ENCODE measurements around the gene VPS18. TPM values are rescaled to one million over a fixed set of nuclear protein-coding genes. Genes with fewer than 3 reads are reported as not detected.
A peak's percentile ranks its signal among the peaks of the same experiment; 100 is the strongest.

VPS18 gene
- total and polyA plus RNA-seq, 2 donors (not counting 1 experiment from before 2014, with no cell fraction given): 13.6 to 29.6 TPM

DNA sequence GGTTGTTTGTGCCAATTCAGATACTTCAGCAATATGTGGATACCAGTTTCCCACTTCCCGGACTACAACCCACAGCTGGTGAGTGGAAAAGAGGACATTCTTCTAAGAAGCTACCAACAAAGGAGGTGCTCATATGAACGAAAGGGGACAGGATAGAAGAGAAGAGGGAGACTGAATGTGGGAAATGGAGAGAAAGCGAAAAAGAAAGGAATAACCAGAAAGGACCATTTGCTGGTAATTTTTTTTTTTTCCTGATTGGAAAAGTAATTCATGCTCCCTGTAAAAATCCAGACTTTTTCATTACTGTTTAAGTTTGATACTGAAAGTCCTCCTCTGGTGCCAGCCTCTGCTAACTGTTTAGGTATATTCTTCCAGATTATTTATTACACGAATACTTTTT, 57.5 kb downstream of the VPS18 start:
- Histone ChIP-seq H2AFZ (ENCODE audit: insufficient read depth, low read depth, low read length, poor library complexity, severe bottlenecking) (no peak overlapping the region), H3K27me3 (replicated peaks in 1 of 4; ENCODE audit: control extremely low read depth in 1 of 4, control insufficient read depth in 3 of 4, insufficient read depth in 4 of 4, low read length in 3 of 4) (peaks cover 0 to 14% (median 2%) of the 10 kb centered on the region in 4 experiments), H3K79me2 (ENCODE audit: control insufficient read depth, insufficient read depth, low read length) (no peaks in the 10 kb centered on the region), H3K36me3 (replicated peaks in 1 of 2; ENCODE audit: control extremely low read depth in 1 of 2, control insufficient read depth in 1 of 2, extremely low read depth in 1 of 2, insufficient read depth in 2 of 2, low read length in 1 of 2) (no peaks in the 10 kb centered on the region), H3K4me2 (replicated peaks; ENCODE audit: low read depth, low read length, poor library complexity, severe bottlenecking) (no peak overlapping the region), H4K20me1 (ENCODE audit: control insufficient read depth, insufficient read depth, low read length, poor library complexity, severe bottlenecking) (no peaks in the 10 kb centered on the region), H3K9ac (ENCODE audit: low read length) (no peak overlapping the region), H3K4me1 (ENCODE audit: control insufficient read depth in 2 of 2, insufficient read depth in 2 of 2, low read length in 2 of 2) (peaks cover 9 to 14% of the 10 kb centered on the region in 2 donors), H3K4me3 (ENCODE audit: control extremely low read depth in 1 of 5, extremely low read depth in 1 of 5, insufficient read depth in 1 of 5, low read depth in 2 of 5, low read length in 4 of 5) (no peak overlapping the region), H3K9me3 (ENCODE audit: control extremely low read depth in 1 of 3, control insufficient read depth in 2 of 3, insufficient read depth in 1 of 3, low read length in 2 of 3) (no peaks in the 10 kb centered on the region), H3K27ac (ENCODE audit: low read length in 2 of 2) (no peak overlapping the region)
- H3K4me1 Mint-ChIP-seq: peaks cover 18% of the 10 kb centered on the region
- intact Hi-C loops (cut with micrococcal nuclease): loop anchor here (5.0 kb wide), 1 partner anchor 166 kb away; the partner anchor contains the start of gene INO80
- no peak for TF ChIP-seq EZH2 (IDR thresholded peaks at IDR 0.05; ENCODE audit: borderline replicate concordance, insufficient read depth, low read depth, low read length, poor library complexity, severe bottlenecking)
- TF ChIP-seq, protein P1, sequence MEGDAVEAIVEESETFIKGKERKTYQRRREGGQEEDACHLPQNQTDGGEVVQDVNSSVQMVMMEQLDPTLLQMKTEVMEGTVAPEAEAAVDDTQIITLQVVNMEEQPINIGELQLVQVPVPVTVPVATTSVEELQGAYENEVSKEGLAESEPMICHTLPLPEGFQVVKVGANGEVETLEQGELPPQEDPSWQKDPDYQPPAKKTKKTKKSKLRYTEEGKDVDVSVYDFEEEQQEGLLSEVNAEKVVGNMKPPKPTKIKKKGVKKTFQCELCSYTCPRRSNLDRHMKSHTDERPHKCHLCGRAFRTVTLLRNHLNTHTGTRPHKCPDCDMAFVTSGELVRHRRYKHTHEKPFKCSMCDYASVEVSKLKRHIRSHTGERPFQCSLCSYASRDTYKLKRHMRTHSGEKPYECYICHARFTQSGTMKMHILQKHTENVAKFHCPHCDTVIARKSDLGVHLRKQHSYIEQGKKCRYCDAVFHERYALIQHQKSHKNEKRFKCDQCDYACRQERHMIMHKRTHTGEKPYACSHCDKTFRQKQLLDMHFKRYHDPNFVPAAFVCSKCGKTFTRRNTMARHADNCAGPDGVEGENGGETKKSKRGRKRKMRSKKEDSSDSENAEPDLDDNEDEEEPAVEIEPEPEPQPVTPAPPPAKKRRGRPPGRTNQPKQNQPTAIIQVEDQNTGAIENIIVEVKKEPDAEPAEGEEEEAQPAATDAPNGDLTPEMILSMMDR (IDR thresholded peaks at IDR 0.05): no peak
- CTCF ChIA-PET: interaction anchor here (0.8 to 4.7 kb wide), 4 partner anchors 11 to 227 kb away, joined by 3 to 49 read pairs (median 12); no protein-coding TSS in a partner anchor
- peaks cover 12% of the 10 kb centered on the region for H3K27me3 Mint-ChIP-seq
- H3K27ac Mint-ChIP-seq: no peak overlapping the region
- WGBS (ENCODE audit: insufficient coverage): 100% methylated on average over 1 of the region's 4 CpGs
- POLR2A ChIA-PET: interaction anchor here (0.5 to 0.8 kb wide), 4 partner anchors 10 to 315 kb away, joined by 3 to 5 read pairs (median 4); no protein-coding TSS in a partner anchor
- no peaks in the 10 kb centered on the region for H3K9me3 Mint-ChIP-seq (ENCODE audit: insufficient read depth)
- H3K4me3 Mint-ChIP-seq: peak overlapping the region; percentile 93
- ATAC-seq (ENCODE audit: low read depth): no peak
- DNase-seq: no peak

DNA sequence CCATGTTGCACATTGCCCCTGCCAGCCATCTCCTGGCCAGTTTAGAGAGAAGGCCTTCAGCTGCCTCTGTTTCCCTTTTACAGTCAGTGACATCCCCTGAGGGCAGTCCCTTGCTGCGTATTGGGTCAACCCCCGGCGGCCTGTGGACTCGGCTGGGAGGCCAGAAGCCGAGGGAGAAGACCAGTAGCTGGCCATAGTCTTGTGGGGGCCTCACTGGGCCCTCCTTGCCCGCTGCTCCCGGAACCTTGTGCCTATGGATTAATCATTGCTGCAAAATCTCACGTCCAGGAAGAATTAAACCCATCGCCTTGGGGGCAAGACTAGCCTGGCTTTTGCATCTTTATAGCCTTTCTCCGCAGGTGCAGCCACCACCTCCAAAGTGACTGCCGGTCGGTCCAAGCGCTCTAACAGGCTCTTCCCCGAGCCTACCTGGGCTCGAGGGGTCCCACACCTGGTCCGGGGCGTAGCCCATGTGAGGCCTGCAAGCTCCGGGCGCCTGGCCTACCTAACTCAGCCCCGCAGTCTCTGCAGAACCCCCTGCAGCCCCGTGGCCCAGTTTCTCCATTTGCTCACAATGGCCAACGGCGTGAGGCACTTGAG, 58.2 kb downstream of the VPS18 start:
- no peaks in the 10 kb centered on the region for H3K9me3 Mint-ChIP-seq (ENCODE audit: insufficient read depth)
- DNase-seq: no peak
- Histone ChIP-seq H3K27ac (ENCODE audit: low read length in 2 of 2) (peak overlapping the region in 1 of 2 donors; percentile 25), H3K9me3 (ENCODE audit: control extremely low read depth in 1 of 3, control insufficient read depth in 2 of 3, insufficient read depth in 1 of 3, low read length in 2 of 3) (no peaks in the 10 kb centered on the region), H3K9ac (ENCODE audit: low read length) (peak overlapping the region; percentile 68), H4K20me1 (ENCODE audit: control insufficient read depth, insufficient read depth, low read length, poor library complexity, severe bottlenecking) (no peaks in the 10 kb centered on the region), H3K4me3 (ENCODE audit: control extremely low read depth in 1 of 5, extremely low read depth in 1 of 5, insufficient read depth in 1 of 5, low read depth in 2 of 5, low read length in 4 of 5) (peak overlapping the region; percentile 40 to 74 (median 64)), H3K4me2 (replicated peaks; ENCODE audit: low read depth, low read length, poor library complexity, severe bottlenecking) (peak overlapping the region; percentile 97), H2AFZ (ENCODE audit: insufficient read depth, low read depth, low read length, poor library complexity, severe bottlenecking) (peak overlapping the region; percentile 92), H3K36me3 (replicated peaks in 1 of 2; ENCODE audit: control extremely low read depth in 1 of 2, control insufficient read depth in 1 of 2, extremely low read depth in 1 of 2, insufficient read depth in 2 of 2, low read length in 1 of 2) (no peaks in the 10 kb centered on the region), H3K27me3 (replicated peaks in 1 of 4; ENCODE audit: control extremely low read depth in 1 of 4, control insufficient read depth in 3 of 4, insufficient read depth in 4 of 4, low read length in 3 of 4) (peaks cover 0 to 14% (median 2%) of the 10 kb centered on the region in 4 experiments), H3K79me2 (ENCODE audit: control insufficient read depth, insufficient read depth, low read length) (no peaks in the 10 kb centered on the region), H3K4me1 (ENCODE audit: control insufficient read depth in 2 of 2, insufficient read depth in 2 of 2, low read length in 2 of 2) (peaks cover 9 to 14% of the 10 kb centered on the region in 2 donors)
- TF ChIP-seq EZH2 (IDR thresholded peaks at IDR 0.05; ENCODE audit: borderline replicate concordance, insufficient read depth, low read depth, low read length, poor library complexity, severe bottlenecking): no peak
- TF ChIP-seq, protein P1 (IDR thresholded peaks at IDR 0.05): no peak
- peaks cover 18% of the 10 kb centered on the region for H3K4me1 Mint-ChIP-seq
- whole genome bisulfite sequencing (ENCODE audit: insufficient coverage): 66% methylated on average over 23 of the region's 23 CpGs
- intact Hi-C loops (cut with micrococcal nuclease): loop anchor here (5.0 kb wide), 1 partner anchor 165 kb away; the partner anchor contains the start of gene INO80
- ChIA-PET POLR2A (interaction anchor here (0.5 to 2.6 kb wide), 4 partner anchors 11 to 314 kb away, joined by 3 to 20 read pairs (median 3); no protein-coding TSS in a partner anchor), CTCF (interaction anchor here (0.6 to 4.7 kb wide), 8 partner anchors 11 to 631 kb away, joined by 3 to 49 read pairs (median 4); no protein-coding TSS in a partner anchor)
- peak overlapping the region; percentile 93 for H3K4me3 Mint-ChIP-seq
- peaks cover 12% of the 10 kb centered on the region for H3K27me3 Mint-ChIP-seq
- H3K27ac Mint-ChIP-seq: peak overlapping the region; percentile 61
- ATAC-seq (ENCODE audit: low read depth): no peak

Data from B cell (primary cell).